HG03280 (cell line): ENCODE results near the gene LRP2.
"Not testable (repeated sequence)": the region's sequence is repeated elsewhere in the genome, so short reads cannot be mapped to it uniquely, and the experiment has no call there.

Experiments
- ATAC-seq: cut with Tn5 transposase; IDR thresholded peaks from one replicate; pipeline ENCODE4 v1.9.1; 2021; ENCODE audit warnings: mild to moderate bottlenecking, moderate library complexity; ENCODE audit not compliant: unreplicated experiment

LRP2 gene

GRCh38 chr2:169301596-169302335 lies 60.6 kb downstream of the LRP2 start:
- ATAC-seq: no peak

GRCh38 chr2:169300636-169301530 lies 61.5 kb downstream of the LRP2 start:
- ATAC-seq: no peak

- ATAC-seq: no peak
Measured at GRCh38 chr2:169298007-169298406, 64.3 kb downstream of the LRP2 start.

- ATAC-seq: no peak
Measured at GRCh38 chr2:169294001-169294675, 68.2 kb downstream of the LRP2 start.

GRCh38 chr2:169291517-169291916 lies 70.8 kb downstream of the LRP2 start:
- ATAC-seq: no peak

- no peak for ATAC-seq
Measured at GRCh38 chr2:169290433-169290832, 71.9 kb downstream of the LRP2 start.

- no peak for ATAC-seq
Measured at GRCh38 chr2:169287666-169288065, 74.7 kb downstream of the LRP2 start.

- ATAC-seq: no peak
Measured at GRCh38 chr2:169286624-169287231, 75.6 kb downstream of the LRP2 start.

- no peak for ATAC-seq
Measured at GRCh38 chr2:169285531-169286235, 76.7 kb downstream of the LRP2 start.

- no peak for ATAC-seq
Measured at GRCh38 chr2:169280502-169280901, 81.8 kb downstream of the LRP2 start.

GRCh38 chr2:169275696-169276444 lies 86.5 kb downstream of the LRP2 start:
- ATAC-seq: no peak

- ATAC-seq: no peak
Measured at GRCh38 chr2:169272010-169272409, 90.3 kb downstream of the LRP2 start.

- not testable (repeated sequence) for ATAC-seq
Measured at GRCh38 chr2:169270574-169270973, 91.8 kb downstream of the LRP2 start.

GRCh38 chr2:169265591-169265990 lies 96.7 kb downstream of the LRP2 start:
- no peak for ATAC-seq

GRCh38 chr2:169260846-169261642 lies 101.3 kb downstream of the LRP2 start:
- no peak for ATAC-seq

- no peak for ATAC-seq
Measured at GRCh38 chr2:169260246-169260645, 102.1 kb downstream of the LRP2 start.

GRCh38 chr2:169259402-169259801 lies 102.9 kb downstream of the LRP2 start:
- no peak for ATAC-seq

GRCh38 chr2:169258045-169258601 lies 104.2 kb downstream of the LRP2 start:
- no peak for ATAC-seq

GRCh38 chr2:169254774-169255173 lies 107.6 kb downstream of the LRP2 start:
- no peak for ATAC-seq
